K562 (cell line): ENCODE measurements around the gene CXCL16. TPM values are rescaled to one million over a fixed set of nuclear protein-coding genes. Genes with fewer than 3 reads are reported as not detected.

Source experiments
- ATAC-seq: fragments of 200-7000 bp; cut with Tn5 transposase; 3 replicates; pipeline ENCODE4 v1.9.1; 2020; ENCODE audit warnings: moderate library complexity
- BruUV-seq: library from RNA; stranded (reverse); fragments of 400-500 nt; replicated peaks from 2 replicates; lab custom pipeline; 2021; lab: Mats Ljungman, UMichigan
- CTCF ChIA-PET: fragments of 300-600 bp; formaldehyde crosslinking; extraction: SDS; loops from one replicate; lab custom pipeline; 2021; ENCODE audit warnings: low intra/inter-chr PET ratio; lab: Yijun Ruan, JAX
- POLR2A ChIA-PET: fragments of 300-600, 350-650 bp; sonication (Branson Sonifier 250); formaldehyde crosslinking; extraction: SDS; loops from one replicate; lab custom pipeline; 2021; ENCODE audit warnings: antibody characterized with exemption, inconsistent platforms; lab: Yijun Ruan, JAX
- DNase-seq, 4 experiments: peaks; one replicate each; pipeline versions ENCODE4 v3.0.0 to v3.0.0-alpha.2; 2011 to 2018; ENCODE audit warnings: low spot score in 3 of 4, mixed read lengths in 3 of 4; ENCODE audit errors: extremely low read depth in 1 of 4
- FAIRE-seq: peaks from 2 replicates; lab custom pipeline; 2011; peaks lifted over from hg19 to GRCh38; lab: Jason Lieb, UNC
- H2AFZ ChIP-seq: 2 replicates; pipeline ENCODE4 v1.6.0; 2011; ENCODE audit warnings: low read depth, low read length, control low read depth, inconsistent platforms
- H3K27ac ChIP-seq: fragments of 200-600 bp; 3 replicates; pipeline ENCODE4 v1.8.0; 2011; ENCODE audit warnings: low read depth, mild to moderate bottlenecking, control low read depth, inconsistent platforms, low read length, moderate library complexity, mixed read lengths; ENCODE audit errors: extremely low read depth
- H3K27me3 ChIP-seq, 2 experiments: fragments of 300-600 bp in 1 of 2; 2 replicates in 1 of 2; 3 replicates in 1 of 2; pipeline versions ENCODE4 v1.6.0 to v1.8.0; 2011; ENCODE audit warnings: inconsistent platforms in 2 of 2, low read length in 2 of 2, mild to moderate bottlenecking in 1 of 2, mixed read lengths in 1 of 2, moderate library complexity in 1 of 2; ENCODE audit not compliant: control insufficient read depth in 2 of 2, insufficient read depth in 2 of 2
- H3K36me3 ChIP-seq: fragments of 300-600 bp; 3 replicates; pipeline ENCODE4 v1.8.0; 2011; ENCODE audit warnings: mild to moderate bottlenecking, low read length, inconsistent platforms; ENCODE audit not compliant: control insufficient read depth, insufficient read depth
- H3K4me1 ChIP-seq, 2 experiments: fragments of 200-600 bp in 1 of 2; replicated peaks in 1 of 2; 2 replicates in 1 of 2; 3 replicates in 1 of 2; pipeline versions ENCODE4 v1.5.1 to v1.8.0; 2011; ENCODE audit warnings: inconsistent platforms in 2 of 2, low read length in 2 of 2, mild to moderate bottlenecking in 1 of 2, mixed read lengths in 1 of 2, moderate library complexity in 1 of 2; ENCODE audit not compliant: control insufficient read depth in 2 of 2, insufficient read depth in 2 of 2
- H3K4me2 ChIP-seq: 2 replicates; pipeline ENCODE4 v1.6.1; 2011; ENCODE audit warnings: low read length, control low read depth, inconsistent platforms, mixed read lengths; ENCODE audit not compliant: insufficient read depth
- H3K4me3 ChIP-seq: fragments of 200-600 bp; sonication (generic), shearing (Covaris generic); 2 replicates; pipeline ENCODE4 v1.5.1; 2016; ENCODE audit warnings: control low read depth, inconsistent platforms
- H3K79me2 ChIP-seq: fragments of 200-600 bp; 3 replicates; pipeline ENCODE4 v1.8.0; 2011; ENCODE audit warnings: low read length, inconsistent platforms; ENCODE audit not compliant: control insufficient read depth, insufficient read depth
- H3K9ac ChIP-seq, 2 experiments: 2 replicates each; pipeline versions ENCODE4 v1.6.0 to v1.6.1; 2011; ENCODE audit warnings: low read depth in 2 of 2, low read length in 2 of 2, control low read depth in 1 of 2, inconsistent platforms in 1 of 2, mild to moderate bottlenecking in 1 of 2, mixed read lengths in 1 of 2; ENCODE audit not compliant: insufficient read depth in 1 of 2
- H3K9me1 ChIP-seq: one replicate; pipeline ENCODE4 v1.6.0; 2011; ENCODE audit warnings: inconsistent platforms, mild to moderate bottlenecking, low read length, moderate library complexity; ENCODE audit not compliant: control insufficient read depth, insufficient read depth
- H3K9me3 ChIP-seq: replicated peaks from 2 replicates; pipeline ENCODE4 v1.5.1; 2011; ENCODE audit warnings: low read depth, low read length, inconsistent platforms; ENCODE audit not compliant: control insufficient read depth, insufficient read depth
- H4K20me1 ChIP-seq: replicated peaks from 2 replicates; pipeline ENCODE4 v1.6.1; 2011; ENCODE audit warnings: low read length, inconsistent platforms, mixed read lengths; ENCODE audit not compliant: control insufficient read depth, insufficient read depth
- ARID1B ChIP-seq: fragments of 450-650 bp; IDR thresholded peaks from 2 replicates; pipeline ENCODE4 v1.6.1; 2016; ENCODE audit warnings: antibody characterized with exemption, mild to moderate bottlenecking, inconsistent platforms
- ETV1 ChIP-seq: fragments of 450-650 bp; conservative IDR thresholded peaks from 2 replicates; pipeline ENCODE4 v1.6.1; 2016; ENCODE audit warnings: missing genetic modification characterization, control low read depth, low read depth, missing compliant biosample characterization
- L3MBTL2 ChIP-seq: fragments of 450-650 bp; IDR thresholded peaks from 2 replicates; pipeline ENCODE4 v1.6.1; 2016; ENCODE audit warnings: mild to moderate bottlenecking, moderate library complexity
- MBD2 ChIP-seq: sonication (generic); IDR thresholded peaks from 2 replicates; pipeline ENCODE4 v1.6.1; 2016; ENCODE audit warnings: low read depth, borderline replicate concordance
- MCM7 ChIP-seq, 2 experiments: fragments of 450-650 bp; IDR thresholded peaks; 2 replicates each; pipeline ENCODE4 v1.6.1; 2016 to 2018
- RBM34 ChIP-seq: fragments of 200-400 bp; formaldehyde crosslinking; IDR thresholded peaks from 2 replicates; pipeline ENCODE4 v1.6.1; 2018; ENCODE audit warnings: low read length, borderline replicate concordance; ENCODE audit not compliant: insufficient read depth
- SMAD4 ChIP-seq: fragments of 250-450 bp; sonication (Bioruptor Pico); conservative IDR thresholded peaks from 2 replicates; pipeline ENCODE4 v1.8.0; 2021; ENCODE audit warnings: inconsistent platforms, mild to moderate bottlenecking, moderate library complexity
- SP1 ChIP-seq: sonication (generic); formaldehyde crosslinking; IDR thresholded peaks from 2 replicates; pipeline ENCODE4 v1.8.1; 2022; ENCODE audit warnings: mild to moderate bottlenecking, missing genetic modification reagents
- SPI1 ChIP-seq: IDR thresholded peaks from 2 replicates; pipeline ENCODE4 v1.6.1; 2011; ENCODE audit warnings: low read depth, low read length, control low read depth, borderline replicate concordance
- ZC3H8 ChIP-seq: fragments of 450-650 bp; IDR thresholded peaks from 2 replicates; pipeline ENCODE4 v1.6.1; 2017
- ZNF232 ChIP-seq: sonication (generic); formaldehyde crosslinking; IDR thresholded peaks from 2 replicates; pipeline ENCODE4 v1.8.0; 2022; ENCODE audit warnings: mild to moderate bottlenecking, missing genetic modification reagents
- ZNF511 ChIP-seq: sonication (generic); formaldehyde crosslinking; IDR thresholded peaks from 2 replicates; pipeline ENCODE4 v1.8.0; 2022; ENCODE audit warnings: mild to moderate bottlenecking, missing genetic modification reagents
- WGBS: fragments of 100-300 bp; shearing (Covaris generic); methylation state at CpG from one replicate; pipeline ENCODE4 v1.1.6; 2016; ENCODE audit warnings: low coverage, mixed read lengths; ENCODE audit not compliant: insufficient coverage; ENCODE audit errors: missing lambda C conversion rate; 5-methylcytosine and 5-hydroxymethylcytosine counted together
- in situ Hi-C: fragments of 300-500 bp; cut with MboI; formaldehyde crosslinking; loops from 4 replicates; pipeline ENCODE4 v1.15.0; 2018; ENCODE audit warnings: inconsistent platforms, mixed read lengths
- intact Hi-C: fragments of 100-400 bp; cut with micrococcal nuclease; formaldehyde crosslinking; loops from 2 replicates; pipeline ENCODE4 v1.14.2; 2022
- polyA plus RNA-seq, 8 experiments: library from polyadenylated mRNA; depleted of rRNA in 4 of 8; stranded (reverse) in 5 of 8; unstranded in 3 of 8; fragments of >200 nt; fragmentation: Nextera tagmentation in 2 of 8; fragmentation: Illumina TruSeq in 1 of 8; extraction: Ambion mirVana in 2 of 8; extraction: Trizol in 1 of 8; gene quantifications; 2 replicates each; pipeline versions ENCODE4 v1.2.1 to v1.2.3, GENCODE V29; 2011 to 2014; ENCODE audit warnings: inconsistent platforms in 1 of 8, missing spikeins in 1 of 8
- total RNA-seq, 7 experiments: library from RNA; depleted of rRNA in 6 of 7; stranded (reverse); fragments of >200 nt in 6 of 7; fragmentation: Illumina TruSeq in 2 of 7; extraction: Trizol in 2 of 7; gene quantifications; 2 replicates each; pipeline versions ENCODE4 v1.2.1 to v1.2.3, GENCODE V29; 2011 to 2021; ENCODE audit warnings: low replicate concordance in 1 of 7
- TF ChIP-seq, protein P1 (sequence below): fragments of 450-650 bp; IDR thresholded peaks from 2 replicates; pipeline ENCODE4 v1.6.1; 2018; ENCODE audit not compliant: partially characterized antibody

CXCL16 gene
- total and polyA plus RNA-seq, 9 of the 15 experiments (the other 6 are each of a cell fraction or from before 2014, with no cell fraction given): 0.05 to 0.68 (median 0.22) TPM; not detected in 2

DNA sequence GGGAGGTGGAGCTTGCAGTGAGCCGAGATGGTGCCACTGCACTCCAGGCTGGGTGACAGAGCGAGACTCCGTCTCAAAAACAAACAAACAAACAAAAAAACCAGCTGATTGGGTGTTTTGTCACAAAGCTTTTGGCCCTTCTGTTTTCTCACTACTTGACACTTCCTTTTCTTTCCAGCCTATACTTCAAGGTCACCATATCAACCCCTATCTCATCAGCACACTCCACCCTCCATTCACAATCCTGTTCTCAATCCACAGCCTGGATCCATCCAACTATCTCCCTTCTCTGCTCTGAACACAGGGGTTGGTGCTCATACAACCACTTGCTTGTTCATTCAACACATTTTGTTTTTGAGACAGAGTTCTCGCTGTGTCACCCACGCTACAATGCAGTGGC lies 15.1 kb downstream of the CXCL16 start (continued):
- TF ChIP-seq, protein P1, sequence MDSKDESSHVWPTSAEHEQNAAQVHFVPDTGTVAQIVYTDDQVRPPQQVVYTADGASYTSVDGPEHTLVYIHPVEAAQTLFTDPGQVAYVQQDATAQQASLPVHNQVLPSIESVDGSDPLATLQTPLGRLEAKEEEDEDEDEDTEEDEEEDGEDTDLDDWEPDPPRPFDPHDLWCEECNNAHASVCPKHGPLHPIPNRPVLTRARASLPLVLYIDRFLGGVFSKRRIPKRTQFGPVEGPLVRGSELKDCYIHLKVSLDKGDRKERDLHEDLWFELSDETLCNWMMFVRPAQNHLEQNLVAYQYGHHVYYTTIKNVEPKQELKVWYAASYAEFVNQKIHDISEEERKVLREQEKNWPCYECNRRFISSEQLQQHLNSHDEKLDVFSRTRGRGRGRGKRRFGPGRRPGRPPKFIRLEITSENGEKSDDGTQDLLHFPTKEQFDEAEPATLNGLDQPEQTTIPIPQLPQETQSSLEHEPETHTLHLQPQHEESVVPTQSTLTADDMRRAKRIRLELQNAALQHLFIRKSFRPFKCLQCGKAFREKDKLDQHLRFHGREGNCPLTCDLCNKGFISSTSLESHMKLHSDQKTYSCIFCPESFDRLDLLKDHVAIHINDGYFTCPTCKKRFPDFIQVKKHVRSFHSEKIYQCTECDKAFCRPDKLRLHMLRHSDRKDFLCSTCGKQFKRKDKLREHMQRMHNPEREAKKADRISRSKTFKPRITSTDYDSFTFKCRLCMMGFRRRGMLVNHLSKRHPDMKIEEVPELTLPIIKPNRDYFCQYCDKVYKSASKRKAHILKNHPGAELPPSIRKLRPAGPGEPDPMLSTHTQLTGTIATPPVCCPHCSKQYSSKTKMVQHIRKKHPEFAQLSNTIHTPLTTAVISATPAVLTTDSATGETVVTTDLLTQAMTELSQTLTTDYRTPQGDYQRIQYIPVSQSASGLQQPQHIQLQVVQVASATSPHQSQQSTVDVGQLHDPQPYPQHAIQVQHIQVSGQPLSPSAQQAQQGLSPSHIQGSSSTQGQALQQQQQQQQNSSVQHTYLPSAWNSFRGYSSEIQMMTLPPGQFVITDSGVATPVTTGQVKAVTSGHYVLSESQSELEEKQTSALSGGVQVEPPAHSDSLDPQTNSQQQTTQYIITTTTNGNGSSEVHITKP: peak; percentile 48
- TF ChIP-seq ARID1B (0 out of 2 replicates have a peak, but pooled peaks have one; percentile 15), MBD2 (no peak), SP1 (CRISPR knock-in tag) (no peak), L3MBTL2 (0 out of 2 replicates have a peak, but pooled peaks have one; percentile 12), SPI1 (0 out of 2 replicates have a peak, but pooled peaks have one; percentile 15)

- in situ Hi-C loops: no loop called here
- ATAC-seq (no peak), FAIRE-seq (no peak), DNase-seq (no peak)
- H3K79me2 ChIP-seq: no peaks in the 10 kb centered on the region
- no peaks in the 10 kb centered on the region for H3K36me3 ChIP-seq
- TF ChIP-seq ETV1 (tag) (no peak), ZNF232 (CRISPR knock-in tag) (no peak), ZC3H8 (no peak), RBM34 (no peak), SMAD4 (CRISPR knock-in tag) (no peak), ZNF511 (CRISPR knock-in tag) (no peak), MCM7 (IDR thresholded peaks at IDR 0.05) (no peak)
- no peak overlapping the region for H3K9ac ChIP-seq
- CTCF ChIA-PET: no interaction called here
- no TSS peak for BruUV-seq
- 54% methylated on average over 13 of the region's 16 CpGs for WGBS
- H4K20me1 ChIP-seq: 0 out of 2 replicates have a peak, but pooled peaks cover 3% of the 10 kb centered on the region
- H3K27me3 ChIP-seq: no peaks in the 10 kb centered on the region
- H3K4me2 ChIP-seq: no peak overlapping the region
- no peaks in the 10 kb centered on the region for H3K9me3 ChIP-seq
- no peak overlapping the region for H3K4me3 ChIP-seq
- intact Hi-C loops: no loop called here
- POLR2A ChIA-PET: interaction anchor here (0.7 kb wide), 1 partner anchor 241 kb away, joined by 3 read pairs; no protein-coding TSS in a partner anchor
- H3K27ac ChIP-seq: no peak overlapping the region
- no peaks in the 10 kb centered on the region for H3K9me1 ChIP-seq
- peaks cover 11% of the 10 kb centered on the region in 2 experiments for H3K4me1 ChIP-seq
- H2AFZ ChIP-seq: no peak overlapping the region
Observed at GRCh38 chr17:4722678-4723240, 17.0 kb downstream of the CXCL16 start.
